KMS-11 (cell line): ENCODE measurements around the gene TPST1.
"Not testable (repeated sequence)": the region's sequence is repeated elsewhere in the genome, so short reads cannot be mapped to it uniquely, and the experiment has no call there.

Experiments
- H2AFZ ChIP-seq: fragments of 200-600 bp; sonication (generic); 2 replicates; pipeline ENCODE4 v1.6.1; 2016; ENCODE audit warnings: antibody characterized with exemption, mixed run types, low read depth
- H3K27ac ChIP-seq: fragments of 200-600 bp; sonication (generic); 2 replicates; pipeline ENCODE4 v1.6.1; 2016; ENCODE audit warnings: mild to moderate bottlenecking, mixed run types
- H3K27me3 ChIP-seq: fragments of 200-600 bp; sonication (generic); 2 replicates; pipeline ENCODE4 v1.6.1; 2017; ENCODE audit warnings: mild to moderate bottlenecking, low read depth, mixed run types, moderate library complexity; ENCODE audit not compliant: insufficient read depth
- H3K36me3 ChIP-seq: fragments of 200-600 bp; sonication (generic); 2 replicates; pipeline ENCODE4 v1.6.1; 2017; ENCODE audit warnings: mild to moderate bottlenecking, mixed run types; ENCODE audit not compliant: insufficient read depth
- H3K4me1 ChIP-seq: fragments of 200-600 bp; sonication (generic); 2 replicates; pipeline ENCODE4 v1.6.1; 2016; ENCODE audit warnings: mild to moderate bottlenecking, low read depth, mixed run types; ENCODE audit not compliant: poor library complexity, severe bottlenecking
- H3K4me2 ChIP-seq: fragments of 200-600 bp; sonication (generic); 2 replicates; pipeline ENCODE4 v1.7.0; 2016; ENCODE audit warnings: mild to moderate bottlenecking, mixed run types
- H3K4me3 ChIP-seq: fragments of 200-600 bp; sonication (generic); IDR thresholded peaks from 2 replicates; pipeline ENCODE4 v1.6.1; 2017; ENCODE audit warnings: low read depth, low read length, mixed read lengths; ENCODE audit not compliant: insufficient read depth
- H3K79me2 ChIP-seq: fragments of 200-600 bp; sonication (generic); 2 replicates; pipeline ENCODE4 v1.6.1; 2016; ENCODE audit warnings: low read depth, mixed run types; ENCODE audit not compliant: insufficient read depth
- H3K9ac ChIP-seq: fragments of 200-600 bp; sonication (generic); 2 replicates; pipeline ENCODE4 v1.6.1; 2016; ENCODE audit warnings: mild to moderate bottlenecking, mixed run types
- H4K20me1 ChIP-seq: fragments of 200-600 bp; sonication (generic); 2 replicates; pipeline ENCODE4 v1.6.1; 2016; ENCODE audit warnings: mild to moderate bottlenecking, mixed run types; ENCODE audit not compliant: insufficient read depth
- TF ChIP-seq, protein P1 (sequence below): fragments of 200-600 bp; sonication (generic); conservative IDR thresholded peaks from 2 replicates; pipeline ENCODE4 v1.6.1; 2017; ENCODE audit warnings: low read depth, mild to moderate bottlenecking, antibody characterized with exemption, low read length, moderate library complexity, mixed read lengths

Gene TPST1

DNA sequence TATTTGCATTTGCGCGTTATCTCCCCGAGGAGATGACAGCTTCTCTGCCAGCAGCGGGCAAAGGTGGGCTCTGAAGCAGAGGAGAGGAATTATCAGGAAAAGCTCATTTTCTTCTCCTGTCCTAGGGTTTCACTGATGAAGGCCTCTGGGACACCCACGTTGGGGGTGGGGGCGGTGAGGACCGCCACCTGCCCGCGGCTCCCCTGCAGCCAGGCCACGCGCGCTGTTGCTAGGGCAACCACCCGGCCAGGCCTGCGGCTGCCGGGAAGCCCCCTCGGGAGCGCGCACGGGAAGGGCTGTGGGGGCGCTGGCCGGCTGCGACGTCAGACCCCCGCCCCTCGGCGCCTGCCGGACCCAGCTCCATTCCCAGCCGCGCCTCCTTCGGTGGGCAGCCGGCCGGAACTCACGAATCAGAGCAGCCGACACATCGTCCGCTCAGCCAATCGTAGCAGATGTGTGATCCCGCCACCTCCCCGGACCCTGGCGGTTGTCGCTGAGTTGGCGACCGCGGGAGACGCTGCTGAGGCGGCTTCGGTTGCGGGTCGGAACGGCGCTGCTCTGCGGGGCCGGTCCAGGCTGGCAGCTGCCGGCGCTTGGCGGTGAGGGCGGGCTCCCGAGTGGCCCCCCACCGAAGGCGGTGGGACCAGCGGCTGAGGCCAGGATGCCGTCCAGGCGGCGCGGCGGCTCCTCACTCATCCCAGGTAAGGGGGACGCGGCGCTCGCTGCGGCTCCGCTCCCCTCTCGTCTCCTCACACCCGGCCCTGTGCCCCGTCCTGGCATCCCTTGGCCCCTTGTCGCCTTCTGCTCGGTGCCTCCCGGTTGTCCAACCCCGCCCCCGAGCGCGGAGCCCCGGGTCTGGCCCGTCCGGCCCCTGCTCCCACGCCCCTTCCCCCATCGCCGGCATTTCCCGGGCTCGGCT, at the start of gene TPST1:
TPST1 (plus strand) TSS at position 513 of the 919 bp plus-strand sequence. CDS start 35,092 bp downstream, outside the sequence.
- Histone ChIP-seq H3K79me2 (peaks cover 48% of the 10 kb centered on the region), H2AFZ (peak within 1 kb of the TSS; percentile 72), H3K27ac (peak within 1 kb of the TSS; percentile 47), H3K4me3 (no peak within 1 kb of the TSS), H3K9ac (peak within 1 kb of the TSS; percentile 81), H3K4me1 (peaks cover 48% of the 10 kb centered on the region), H4K20me1 (no peaks in the 10 kb centered on the region), H3K4me2 (peak within 1 kb of the TSS; percentile 86), H3K27me3 (no peaks in the 10 kb centered on the region), H3K36me3 (no peaks in the 10 kb centered on the region; the same call in 1 of the 2 replicates)
- TF ChIP-seq, protein P1, sequence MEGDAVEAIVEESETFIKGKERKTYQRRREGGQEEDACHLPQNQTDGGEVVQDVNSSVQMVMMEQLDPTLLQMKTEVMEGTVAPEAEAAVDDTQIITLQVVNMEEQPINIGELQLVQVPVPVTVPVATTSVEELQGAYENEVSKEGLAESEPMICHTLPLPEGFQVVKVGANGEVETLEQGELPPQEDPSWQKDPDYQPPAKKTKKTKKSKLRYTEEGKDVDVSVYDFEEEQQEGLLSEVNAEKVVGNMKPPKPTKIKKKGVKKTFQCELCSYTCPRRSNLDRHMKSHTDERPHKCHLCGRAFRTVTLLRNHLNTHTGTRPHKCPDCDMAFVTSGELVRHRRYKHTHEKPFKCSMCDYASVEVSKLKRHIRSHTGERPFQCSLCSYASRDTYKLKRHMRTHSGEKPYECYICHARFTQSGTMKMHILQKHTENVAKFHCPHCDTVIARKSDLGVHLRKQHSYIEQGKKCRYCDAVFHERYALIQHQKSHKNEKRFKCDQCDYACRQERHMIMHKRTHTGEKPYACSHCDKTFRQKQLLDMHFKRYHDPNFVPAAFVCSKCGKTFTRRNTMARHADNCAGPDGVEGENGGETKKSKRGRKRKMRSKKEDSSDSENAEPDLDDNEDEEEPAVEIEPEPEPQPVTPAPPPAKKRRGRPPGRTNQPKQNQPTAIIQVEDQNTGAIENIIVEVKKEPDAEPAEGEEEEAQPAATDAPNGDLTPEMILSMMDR, result 0 out of 2 replicates have a peak, but pooled peaks have one; percentile 21

DNA sequence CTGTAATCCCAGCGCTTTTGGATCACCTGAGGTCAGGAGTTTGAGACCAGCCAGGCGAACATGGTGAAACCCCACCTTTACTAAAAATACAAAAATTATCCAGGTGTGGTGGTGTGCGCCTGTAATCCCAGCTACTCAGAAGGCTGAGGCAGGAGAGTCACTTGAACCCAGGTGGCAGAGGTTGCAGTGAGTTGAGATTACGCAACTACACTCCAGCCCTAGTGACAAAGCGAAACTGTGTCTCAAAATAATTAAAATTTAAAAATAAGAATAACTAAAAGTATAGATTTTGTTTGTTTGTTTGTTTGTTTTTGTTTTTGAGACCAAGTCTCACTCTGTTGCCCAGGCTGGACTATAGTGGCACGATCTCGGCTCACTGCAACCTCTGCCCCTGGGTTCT, 49.1 kb upstream of the TPST1 start:
- H3K4me3 ChIP-seq, H4K20me1 ChIP-seq, H2AFZ ChIP-seq, H3K79me2 ChIP-seq, H3K4me1 ChIP-seq, H3K9ac ChIP-seq, H3K27ac ChIP-seq, H3K27me3 ChIP-seq, H3K4me2 ChIP-seq, H3K36me3 ChIP-seq: not testable (repeated sequence)

DNA sequence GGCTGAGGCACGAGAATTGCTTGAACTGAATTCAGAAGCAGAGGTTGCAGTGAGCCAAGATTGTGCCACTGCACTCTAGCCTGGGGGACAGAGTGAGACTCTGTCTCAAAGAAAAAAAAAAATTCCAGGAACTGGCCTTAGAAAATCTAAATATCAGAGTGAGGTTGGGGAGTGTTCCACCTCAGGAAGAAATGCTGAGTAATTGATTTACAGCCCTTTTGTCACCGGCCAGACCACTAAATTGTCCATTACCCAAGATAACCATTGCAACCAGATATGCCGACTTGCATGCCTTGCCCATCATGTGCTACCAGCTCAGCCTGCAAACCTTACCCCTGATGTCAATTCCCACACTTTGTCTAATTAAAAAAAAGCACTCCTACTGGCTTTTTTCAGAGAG, 48.1 kb upstream of the TPST1 start:
- H3K4me1 ChIP-seq, result peaks cover 5% of the 10 kb centered on the region
- no peak overlapping the region for H3K4me2 ChIP-seq
- no peak overlapping the region for H3K9ac ChIP-seq
- no peaks in the 10 kb centered on the region for H3K79me2 ChIP-seq
- H3K4me3 ChIP-seq, result no peak overlapping the region
- H4K20me1 ChIP-seq, result no peaks in the 10 kb centered on the region
- H2AFZ ChIP-seq, result no peak overlapping the region
- H3K36me3 ChIP-seq, result peaks cover 8% of the 10 kb centered on the region; the same call in 1 of the 2 replicates
- H3K27ac ChIP-seq, result no peak overlapping the region
- TF ChIP-seq, protein P1, result no peak
- H3K27me3 ChIP-seq, result no peaks in the 10 kb centered on the region

DNA sequence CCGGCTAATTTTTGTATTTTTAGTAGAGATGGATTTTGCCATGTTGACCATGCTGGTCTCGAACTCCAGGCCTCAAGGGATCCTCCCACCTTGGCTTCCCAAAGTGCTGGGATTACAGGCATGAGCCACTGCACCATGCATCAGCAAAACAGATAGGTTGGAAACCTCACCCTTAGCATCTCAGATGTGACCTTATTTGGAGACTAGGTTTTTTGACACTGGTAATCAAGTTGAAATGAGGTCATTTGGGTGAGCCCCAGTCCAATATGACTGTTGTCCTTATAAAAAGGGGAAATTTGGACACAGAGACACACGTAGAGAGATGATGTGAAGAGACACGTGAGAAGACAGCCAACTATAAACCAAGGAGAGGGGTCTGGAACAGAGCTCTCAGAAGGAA, 42.5 kb upstream of the TPST1 start:
- Histone ChIP-seq H3K79me2 (no peaks in the 10 kb centered on the region), H3K4me1 (no peaks in the 10 kb centered on the region), H3K36me3 (no peaks in the 10 kb centered on the region), H3K4me2 (no peak overlapping the region), H4K20me1 (no peaks in the 10 kb centered on the region), H2AFZ (no peak overlapping the region), H3K27me3 (no peaks in the 10 kb centered on the region), H3K4me3 (no peak overlapping the region), H3K27ac (no peak overlapping the region), H3K9ac (no peak overlapping the region)
- TF ChIP-seq, protein P1, result no peak

DNA sequence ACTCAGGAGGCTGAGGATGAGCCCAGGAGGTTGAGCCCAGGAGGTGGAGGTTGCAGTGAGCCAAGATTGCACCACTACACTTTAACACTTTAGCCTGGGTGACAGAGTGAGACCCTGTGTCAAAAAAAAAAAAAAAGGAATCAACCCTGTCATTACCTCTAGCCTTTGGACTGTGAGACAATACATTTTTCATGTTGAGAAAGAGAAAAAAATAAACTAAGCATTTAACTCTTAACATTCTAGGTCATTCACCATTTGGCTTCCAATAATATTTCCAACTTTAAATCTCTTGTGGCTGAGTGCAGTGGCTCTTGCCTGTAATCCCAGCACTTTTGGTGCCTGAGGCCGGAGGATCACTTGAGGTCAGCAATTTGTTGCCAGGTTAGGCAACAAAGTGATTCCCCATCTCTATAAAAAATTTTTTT, 41.9 kb upstream of the TPST1 start:
- no peak overlapping the region for H3K4me3 ChIP-seq
- no peaks in the 10 kb centered on the region for H4K20me1 ChIP-seq
- H3K4me1 ChIP-seq, result no peaks in the 10 kb centered on the region
- TF ChIP-seq, protein P1, result no peak
- H3K9ac ChIP-seq, result no peak overlapping the region
- H3K27ac ChIP-seq, result no peak overlapping the region
- H2AFZ ChIP-seq, result no peak overlapping the region
- no peak overlapping the region for H3K4me2 ChIP-seq
- no peaks in the 10 kb centered on the region for H3K27me3 ChIP-seq
- H3K36me3 ChIP-seq, result no peaks in the 10 kb centered on the region
- no peaks in the 10 kb centered on the region for H3K79me2 ChIP-seq
